IMR-90 (cell line): Measurements from ENCODE around the gene PDE11A.

ENCODE experiments used
- POLR2A ChIP-seq: IDR thresholded peaks from 2 replicates; pipeline ENCODE4 v1.6.1; 2012; ENCODE audit warnings: mild to moderate bottlenecking, low read depth, low read length
- TF ChIP-seq, protein P1 (sequence below): conservative IDR thresholded peaks from 2 replicates; pipeline ENCODE4 v1.5.1; 2012; ENCODE audit warnings: mild to moderate bottlenecking, low read depth, low read length, improper control_type of control experiment
- TF ChIP-seq, protein P2 (sequence below): fragments of 150-350 bp; IDR thresholded peaks from 2 replicates; pipeline ENCODE4 v1.6.1; 2016; ENCODE audit warnings: low read depth, mild to moderate bottlenecking, low read length, moderate library complexity, borderline replicate concordance
- TF ChIP-seq, protein P3 (sequence below): fragments of 150-350 bp; IDR thresholded peaks from 2 replicates; pipeline ENCODE4 v1.6.1; 2017; ENCODE audit warnings: mild to moderate bottlenecking, antibody characterized with exemption, low read length, low read depth

DNA sequence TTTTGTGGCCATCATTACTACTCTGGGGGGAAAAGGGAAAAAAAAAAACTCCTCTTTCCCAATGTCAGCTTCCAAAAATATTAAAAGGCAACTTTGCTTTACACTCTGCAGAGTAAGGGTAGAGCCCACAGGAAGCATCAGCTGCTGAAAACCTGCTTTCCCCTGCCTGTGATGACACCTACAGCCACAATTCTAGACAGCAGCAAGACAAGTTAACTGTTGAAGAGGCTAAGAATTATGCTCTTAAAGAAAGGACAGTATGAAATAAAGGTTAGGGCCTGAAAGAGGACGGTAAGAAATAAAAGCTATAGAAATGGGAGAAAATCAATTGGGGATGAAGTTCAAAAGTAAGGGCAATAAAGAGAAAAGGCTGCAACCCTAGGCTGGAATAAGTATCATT lies 3.0 kb downstream of the PDE11A start:
- TF ChIP-seq, protein P1, sequence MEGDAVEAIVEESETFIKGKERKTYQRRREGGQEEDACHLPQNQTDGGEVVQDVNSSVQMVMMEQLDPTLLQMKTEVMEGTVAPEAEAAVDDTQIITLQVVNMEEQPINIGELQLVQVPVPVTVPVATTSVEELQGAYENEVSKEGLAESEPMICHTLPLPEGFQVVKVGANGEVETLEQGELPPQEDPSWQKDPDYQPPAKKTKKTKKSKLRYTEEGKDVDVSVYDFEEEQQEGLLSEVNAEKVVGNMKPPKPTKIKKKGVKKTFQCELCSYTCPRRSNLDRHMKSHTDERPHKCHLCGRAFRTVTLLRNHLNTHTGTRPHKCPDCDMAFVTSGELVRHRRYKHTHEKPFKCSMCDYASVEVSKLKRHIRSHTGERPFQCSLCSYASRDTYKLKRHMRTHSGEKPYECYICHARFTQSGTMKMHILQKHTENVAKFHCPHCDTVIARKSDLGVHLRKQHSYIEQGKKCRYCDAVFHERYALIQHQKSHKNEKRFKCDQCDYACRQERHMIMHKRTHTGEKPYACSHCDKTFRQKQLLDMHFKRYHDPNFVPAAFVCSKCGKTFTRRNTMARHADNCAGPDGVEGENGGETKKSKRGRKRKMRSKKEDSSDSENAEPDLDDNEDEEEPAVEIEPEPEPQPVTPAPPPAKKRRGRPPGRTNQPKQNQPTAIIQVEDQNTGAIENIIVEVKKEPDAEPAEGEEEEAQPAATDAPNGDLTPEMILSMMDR, result no peak
- TF ChIP-seq, protein P2, sequence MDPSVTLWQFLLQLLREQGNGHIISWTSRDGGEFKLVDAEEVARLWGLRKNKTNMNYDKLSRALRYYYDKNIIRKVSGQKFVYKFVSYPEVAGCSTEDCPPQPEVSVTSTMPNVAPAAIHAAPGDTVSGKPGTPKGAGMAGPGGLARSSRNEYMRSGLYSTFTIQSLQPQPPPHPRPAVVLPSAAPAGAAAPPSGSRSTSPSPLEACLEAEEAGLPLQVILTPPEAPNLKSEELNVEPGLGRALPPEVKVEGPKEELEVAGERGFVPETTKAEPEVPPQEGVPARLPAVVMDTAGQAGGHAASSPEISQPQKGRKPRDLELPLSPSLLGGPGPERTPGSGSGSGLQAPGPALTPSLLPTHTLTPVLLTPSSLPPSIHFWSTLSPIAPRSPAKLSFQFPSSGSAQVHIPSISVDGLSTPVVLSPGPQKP, result no peak
- no peak for TF ChIP-seq POLR2A
- TF ChIP-seq, protein P3, sequence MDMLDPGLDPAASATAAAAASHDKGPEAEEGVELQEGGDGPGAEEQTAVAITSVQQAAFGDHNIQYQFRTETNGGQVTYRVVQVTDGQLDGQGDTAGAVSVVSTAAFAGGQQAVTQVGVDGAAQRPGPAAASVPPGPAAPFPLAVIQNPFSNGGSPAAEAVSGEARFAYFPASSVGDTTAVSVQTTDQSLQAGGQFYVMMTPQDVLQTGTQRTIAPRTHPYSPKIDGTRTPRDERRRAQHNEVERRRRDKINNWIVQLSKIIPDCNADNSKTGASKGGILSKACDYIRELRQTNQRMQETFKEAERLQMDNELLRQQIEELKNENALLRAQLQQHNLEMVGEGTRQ, result no peak
